ENCODE measurements around the gene SRRM4.
"Not testable (repeated sequence)": the region's sequence is repeated elsewhere in the genome, so short reads cannot be mapped to it uniquely, and the experiment has no call there.

The SRRM4 gene

DNA sequence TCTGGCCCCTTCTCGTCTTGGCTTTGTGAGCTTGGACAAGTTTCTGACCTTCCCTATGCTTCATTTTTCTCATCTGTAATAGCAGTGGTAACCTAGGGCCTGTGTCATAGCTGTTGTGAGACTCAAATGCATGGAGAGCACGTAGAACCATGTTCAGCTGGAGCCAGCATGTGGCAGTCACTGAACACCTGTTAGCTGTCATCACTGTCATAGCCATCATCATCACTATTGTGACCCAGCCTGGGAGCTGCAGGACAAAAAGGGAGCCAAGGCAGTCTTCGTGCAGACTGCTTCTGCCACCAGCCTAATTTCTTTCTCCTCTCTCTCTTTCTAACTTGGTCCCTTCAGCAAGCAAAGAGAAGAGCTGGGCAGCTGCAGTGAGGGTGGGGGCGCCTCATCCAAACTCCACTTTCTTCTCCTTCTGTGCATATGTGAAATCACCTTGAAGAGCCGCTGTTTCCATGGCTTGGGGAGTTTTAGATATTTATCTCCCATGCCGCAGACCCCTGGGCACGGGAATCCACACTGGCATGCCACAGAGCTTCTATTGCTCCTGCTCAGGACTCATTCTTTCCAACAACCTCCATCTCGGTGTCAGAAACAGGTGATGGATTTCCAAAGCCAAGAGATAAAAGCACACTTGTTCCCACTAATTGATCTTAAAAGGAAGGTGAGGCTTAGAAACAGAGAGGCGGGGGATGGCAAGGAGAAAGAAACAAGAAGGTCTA lies 87.0 kb downstream of the SRRM4 start:
- DNase-seq (ENCODE audit: extremely low read depth in 1 of 2, low read depth in 1 of 2): no peak

GRCh38 chr12:119069147-119069642 lies 87.9 kb downstream of the SRRM4 start:
- DNase-seq (ENCODE audit: extremely low read depth in 1 of 2, low read depth in 1 of 2): no peak

GRCh38 chr12:119071176-119071575 lies 89.8 kb downstream of the SRRM4 start:
- no peak for DNase-seq (ENCODE audit: extremely low read depth in 1 of 2, low read depth in 1 of 2)

DNA sequence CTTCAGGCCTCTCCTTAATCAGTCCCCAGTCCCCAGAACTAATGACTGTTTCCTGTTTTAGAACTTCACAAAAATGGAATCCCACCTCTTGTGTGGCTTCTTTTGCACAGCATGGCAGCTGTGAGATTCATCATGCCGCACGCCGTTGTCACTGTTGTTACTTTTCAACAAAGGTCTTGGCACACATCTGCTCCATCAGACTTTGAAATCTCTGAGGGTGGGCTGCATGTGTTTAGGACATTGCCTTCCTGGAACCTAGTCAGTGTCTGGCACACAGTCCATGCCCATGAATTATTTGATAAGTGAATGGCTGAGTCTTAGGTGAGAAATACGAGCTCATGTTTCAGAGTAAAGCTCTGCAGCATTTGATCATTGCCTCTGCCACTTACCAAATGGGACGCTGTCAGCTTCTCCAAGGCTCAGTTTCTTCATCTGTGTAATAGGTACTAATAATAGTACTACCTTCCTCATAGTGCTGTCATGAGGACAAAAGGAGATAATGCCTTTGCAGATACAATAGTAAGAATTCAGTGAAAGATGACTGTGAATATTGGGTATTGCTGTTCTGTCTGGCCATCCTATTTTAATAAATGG lies 90.4 kb downstream of the SRRM4 start:
- no peak for DNase-seq (ENCODE audit: extremely low read depth in 1 of 2, low read depth in 1 of 2)

DNA sequence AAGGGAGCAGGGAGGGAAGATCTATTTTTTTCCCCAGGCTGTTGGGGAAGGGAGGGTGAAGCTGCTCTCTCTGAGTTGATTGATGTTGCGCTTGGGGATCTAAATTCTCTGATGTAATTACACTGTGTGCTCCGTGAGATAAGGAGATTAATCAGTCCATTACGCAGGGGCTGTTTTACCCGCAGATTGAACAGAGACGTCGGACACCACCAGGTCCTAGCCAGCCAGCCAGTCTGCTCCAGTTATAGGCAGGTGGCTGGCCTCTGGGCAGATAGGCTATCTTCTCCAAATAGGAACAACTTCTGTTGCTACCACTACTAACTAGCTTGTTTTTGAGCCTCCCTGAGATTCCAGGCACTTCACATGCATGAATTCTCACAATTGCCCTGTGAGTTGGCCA lies 91.1 kb downstream of the SRRM4 start:
- no peak for DNase-seq (ENCODE audit: extremely low read depth in 1 of 2, low read depth in 1 of 2)

DNA sequence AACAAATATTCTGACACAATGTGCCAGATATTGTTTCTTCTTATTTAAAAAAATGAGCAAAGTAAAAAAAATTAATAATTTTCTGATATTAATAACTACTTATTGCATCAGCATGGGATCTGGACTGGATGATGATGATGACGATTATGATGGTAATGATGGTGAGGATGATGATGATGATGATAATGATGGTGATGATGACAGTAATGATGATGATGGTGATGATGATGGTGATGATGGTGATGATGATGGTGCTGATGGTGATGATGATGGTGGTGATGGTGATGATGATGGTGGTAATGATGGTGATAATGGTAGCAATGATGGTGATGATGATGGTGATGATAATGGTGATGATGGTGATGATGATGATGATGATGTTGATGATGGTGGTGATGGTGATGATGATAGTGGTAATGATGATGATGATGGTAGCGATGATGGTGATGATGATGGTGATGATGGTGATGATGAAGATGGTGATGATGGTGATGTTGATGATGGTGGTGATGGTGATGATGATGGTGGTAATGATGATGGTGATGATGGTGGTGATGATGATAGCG lies 94.0 kb downstream of the SRRM4 start:
- DNase-seq (ENCODE audit: extremely low read depth in 1 of 2, low read depth in 1 of 2): no peak

DNA sequence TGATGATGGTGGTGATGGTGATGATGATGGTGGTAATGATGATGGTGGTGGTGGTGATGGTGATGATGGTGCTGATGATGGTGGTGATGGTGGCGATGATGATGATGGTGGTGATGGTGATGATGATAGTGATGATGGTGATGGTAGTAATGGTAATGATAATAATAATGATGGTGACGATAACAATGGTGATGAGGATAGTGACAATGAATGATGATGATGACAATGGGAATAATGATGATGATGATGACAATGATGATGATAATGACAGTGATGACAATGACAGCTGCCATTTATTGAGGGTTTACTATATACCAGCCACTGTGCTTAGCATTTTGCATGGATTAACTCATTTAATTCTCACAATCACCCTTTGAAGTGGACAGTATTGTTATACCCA lies 94.6 kb downstream of the SRRM4 start:
- DNase-seq (ENCODE audit: extremely low read depth in 1 of 2, low read depth in 1 of 2): no peak

DNA sequence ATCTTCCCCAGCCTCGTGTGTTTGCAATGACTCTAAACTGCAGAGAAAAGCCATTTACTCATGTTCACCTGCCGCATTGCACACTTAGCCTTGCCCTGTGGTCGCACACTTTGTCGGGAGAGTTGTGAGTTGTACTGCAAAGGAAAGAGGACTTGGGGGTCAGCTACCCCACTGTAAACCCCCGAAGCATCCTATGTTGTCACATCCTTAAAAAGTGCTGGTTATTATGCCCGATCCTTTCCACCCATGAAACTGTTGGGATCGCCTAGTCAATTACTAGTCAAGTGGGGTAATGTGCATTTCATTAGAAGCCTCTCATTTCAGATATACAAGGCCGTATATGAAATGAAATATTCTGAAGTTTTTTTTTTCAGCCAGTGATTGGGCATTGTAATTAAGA lies 98.2 kb downstream of the SRRM4 start:
- no peak for DNase-seq (ENCODE audit: extremely low read depth in 1 of 2, low read depth in 1 of 2)

DNA sequence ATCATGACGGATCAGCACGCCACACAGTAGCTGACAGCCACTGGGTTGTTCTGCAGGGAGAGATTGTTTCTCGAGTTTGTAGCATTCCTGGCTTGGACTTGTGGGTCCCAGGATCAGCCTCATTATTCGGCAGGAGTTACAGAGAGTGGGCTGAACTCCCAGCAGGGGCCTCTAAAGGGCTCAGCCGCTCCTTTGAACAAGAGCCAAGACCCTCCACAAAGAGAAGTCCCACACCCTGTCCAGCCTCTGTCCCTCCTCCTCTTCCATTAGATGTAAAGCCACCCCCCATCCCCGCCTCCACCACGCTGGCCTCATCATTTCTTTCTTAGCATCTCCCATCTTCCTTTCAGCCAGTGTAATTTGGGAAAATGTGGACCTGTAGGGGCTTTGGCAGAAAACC lies 100.7 kb downstream of the SRRM4 start:
- no peak for DNase-seq (ENCODE audit: extremely low read depth in 1 of 2, low read depth in 1 of 2)

GRCh38 chr12:119082496-119082895 lies 101.2 kb downstream of the SRRM4 start:
- no peak for DNase-seq (ENCODE audit: extremely low read depth in 1 of 2, low read depth in 1 of 2)

GRCh38 chr12:119088685-119089379 lies 107.5 kb downstream of the SRRM4 start:
- no peak for DNase-seq (ENCODE audit: extremely low read depth in 1 of 2, low read depth in 1 of 2)

DNA sequence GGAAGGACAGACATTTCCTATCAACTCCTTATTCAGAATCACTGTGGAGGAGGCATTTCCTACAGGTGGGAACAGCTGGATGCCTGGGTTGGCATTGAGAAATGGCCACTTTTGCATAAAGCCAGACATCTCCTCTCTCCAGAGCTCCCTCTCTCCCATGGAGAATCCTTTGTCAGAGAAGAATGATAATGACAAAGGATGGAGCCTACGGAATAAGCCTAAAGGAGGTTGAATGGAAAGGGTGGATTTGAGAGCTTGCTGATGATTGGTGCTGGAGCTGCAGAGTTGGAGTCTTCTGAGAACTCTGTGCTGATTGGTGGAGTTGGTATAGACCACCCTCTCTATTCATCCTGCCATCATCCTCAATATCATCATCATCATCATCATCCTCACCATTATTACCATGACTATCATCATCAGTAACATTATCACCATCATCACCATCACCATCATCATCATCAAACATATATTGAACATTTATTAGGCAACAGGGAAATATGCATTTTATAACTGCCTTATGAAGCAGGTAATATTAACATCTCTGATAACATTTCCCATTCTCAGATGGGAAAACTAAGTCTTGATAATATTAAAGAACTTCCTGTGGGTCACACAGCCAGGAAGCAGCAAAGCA lies 108.2 kb downstream of the SRRM4 start:
- no peak for DNase-seq (ENCODE audit: extremely low read depth in 1 of 2, low read depth in 1 of 2)

GRCh38 chr12:119090276-119090675 lies 108.9 kb downstream of the SRRM4 start:
- no peak for DNase-seq (ENCODE audit: extremely low read depth in 1 of 2, low read depth in 1 of 2)

DNA sequence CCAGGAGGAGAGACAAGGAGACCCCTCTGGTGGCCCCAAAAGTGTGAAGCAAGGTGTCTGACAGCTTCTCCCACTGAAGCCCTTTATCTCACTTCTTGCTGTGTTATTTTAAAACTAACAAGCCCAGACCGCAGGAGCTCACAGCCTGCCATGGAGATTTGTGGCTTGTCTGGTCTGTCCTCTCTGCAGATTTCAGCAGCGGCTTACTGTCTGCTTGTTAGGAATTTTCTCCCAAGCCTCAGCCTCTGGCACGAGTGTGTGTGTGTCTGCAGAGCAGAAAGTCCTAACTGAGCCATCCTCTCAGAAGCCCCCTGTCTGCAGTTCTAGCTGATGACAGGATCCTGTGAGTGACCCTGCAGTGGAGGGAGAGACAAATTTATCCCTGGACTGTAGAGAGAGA lies 109.5 kb downstream of the SRRM4 start:
- no peak for DNase-seq (ENCODE audit: extremely low read depth in 1 of 2, low read depth in 1 of 2)

DNA sequence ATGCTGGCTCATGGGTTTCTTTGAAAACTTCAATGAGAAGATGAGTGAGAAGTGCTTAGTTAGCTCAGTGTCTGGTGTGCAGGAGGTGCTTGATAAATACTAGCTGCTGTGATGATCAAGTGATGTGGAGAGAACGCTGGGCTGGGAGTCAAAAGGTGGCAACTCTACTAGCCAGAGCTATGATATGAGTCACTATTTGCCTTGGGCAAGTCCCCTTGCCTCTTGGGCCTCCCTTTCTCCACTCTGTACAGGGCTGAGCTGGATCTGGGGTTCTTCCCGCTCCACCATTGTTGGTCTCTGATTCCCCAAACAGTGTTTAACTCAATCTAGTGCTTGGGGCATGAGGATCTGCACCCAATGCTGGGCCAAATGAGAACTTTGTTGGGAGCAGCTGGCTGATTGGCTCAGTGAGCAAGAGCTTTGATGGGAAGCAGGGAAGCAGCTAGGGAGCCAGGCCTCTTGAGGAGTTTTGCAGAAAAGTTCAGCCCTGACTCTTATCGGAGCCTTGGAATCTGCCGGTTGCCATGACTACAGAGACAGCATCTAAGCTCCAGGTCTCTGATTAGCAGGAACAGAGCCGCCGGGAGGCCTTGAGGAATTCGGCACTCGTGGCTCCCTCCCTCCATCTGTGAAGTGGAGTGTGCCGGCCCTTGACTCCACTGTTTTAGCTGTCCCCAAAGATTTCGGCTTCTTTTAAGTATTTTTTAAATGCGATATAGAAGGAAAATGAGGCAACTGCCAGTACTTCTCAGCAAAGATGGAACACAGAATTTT lies 115.3 kb downstream of the SRRM4 start:
- no peak for DNase-seq (ENCODE audit: extremely low read depth in 1 of 2, low read depth in 1 of 2)

DNA sequence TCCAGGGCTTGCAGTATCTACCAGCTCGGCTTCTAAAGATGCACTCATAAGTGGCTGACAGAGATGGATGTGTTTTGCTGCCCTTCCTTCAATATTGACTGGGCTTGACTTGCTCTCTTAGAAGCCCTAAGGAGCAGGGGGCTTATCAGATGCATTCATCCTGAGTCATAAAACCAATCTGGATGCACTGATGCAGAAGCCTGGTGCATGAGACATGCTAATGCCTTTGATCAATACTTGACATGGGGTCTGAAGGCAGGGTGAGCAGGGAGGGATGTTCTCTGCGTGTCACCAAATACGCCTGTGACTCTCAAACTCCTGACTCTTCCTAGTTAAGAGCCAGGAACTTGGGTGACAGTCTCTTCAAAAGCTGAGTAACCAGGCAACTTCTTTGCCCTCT lies 119.6 kb downstream of the SRRM4 start:
- no peak for DNase-seq (ENCODE audit: extremely low read depth in 1 of 2, low read depth in 1 of 2)

DNA sequence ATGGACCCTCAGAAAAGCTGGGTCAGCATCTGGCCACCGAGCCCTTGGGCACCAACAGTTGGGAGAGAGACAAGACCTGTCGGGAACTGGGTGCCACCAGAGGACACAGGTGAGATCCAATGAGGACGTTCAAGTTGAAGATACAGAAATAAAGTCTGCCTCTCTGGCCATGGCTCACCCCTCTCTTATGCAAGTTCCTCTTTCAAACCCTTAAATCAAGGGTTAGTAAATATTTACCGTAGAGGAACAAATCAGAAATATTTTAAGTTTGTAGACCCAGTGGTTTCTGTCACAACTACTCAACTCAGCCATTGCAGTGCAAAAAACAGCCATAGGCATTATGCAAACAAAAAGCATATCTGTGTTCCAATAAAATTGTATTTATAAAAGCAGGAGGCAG lies 120.9 kb downstream of the SRRM4 start:
- no peak for DNase-seq (ENCODE audit: extremely low read depth in 1 of 2, low read depth in 1 of 2)

- no peak for DNase-seq (ENCODE audit: extremely low read depth in 1 of 2, low read depth in 1 of 2)
Observed at GRCh38 chr12:119102714-119103113, 121.4 kb downstream of the SRRM4 start.

DNA sequence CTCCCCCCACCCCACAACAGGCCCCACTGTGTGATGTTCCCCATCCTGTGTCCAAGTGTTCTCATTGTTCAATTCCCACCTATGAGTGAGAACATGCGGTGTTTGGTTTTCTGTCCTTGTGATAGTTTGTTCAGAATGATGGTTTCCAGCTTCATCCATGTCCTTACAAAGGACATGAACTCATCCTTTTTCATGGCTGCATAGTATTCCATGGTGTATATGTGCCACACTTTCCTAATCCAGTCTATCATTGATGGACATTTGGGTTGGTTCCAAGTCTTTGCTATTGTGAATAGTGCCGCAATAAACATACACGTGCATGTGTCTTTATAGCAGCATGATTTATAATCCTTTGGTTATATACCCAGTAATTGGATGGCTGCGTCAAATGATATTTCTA lies 123.6 kb downstream of the SRRM4 start:
- DNase-seq (ENCODE audit: extremely low read depth in 1 of 2, low read depth in 1 of 2): not testable (repeated sequence)

- no peak for DNase-seq (ENCODE audit: extremely low read depth in 1 of 2, low read depth in 1 of 2)
Observed at GRCh38 chr12:119113496-119113986, 132.2 kb downstream of the SRRM4 start.

Data from stimulated activated CD8-positive, alpha-beta memory T cell treated with anti-CD3 and anti-CD28 coated beads, Interleukin-7, amount 100 ng/mL, for 48 hours (primary cell).